AG04450 (cell line): ENCODE measurements around the gene TRAF2. TPM values are rescaled to one million over a fixed set of nuclear protein-coding genes. Genes with fewer than 3 reads are reported as not detected.
"Not testable (repeated sequence)": the region's sequence is repeated elsewhere in the genome, so short reads cannot be mapped to it uniquely, and the experiment has no call there.

Experiments
- CTCF ChIA-PET: fragments of 300-600, 350-600 bp; formaldehyde crosslinking; extraction: SDS; loops from one replicate; lab custom pipeline; 2022; ENCODE audit warnings: antibody characterized with exemption, inconsistent platforms; lab: Charles Lee
- POLR2A ChIA-PET: fragments of 350-600 bp; formaldehyde crosslinking; extraction: SDS; loops from one replicate; lab custom pipeline; 2021; ENCODE audit warnings: antibody characterized with exemption, inconsistent platforms; lab: Yijun Ruan, JAX
- DNase-seq: peaks from one replicate; pipeline ENCODE4 v3.0.0-alpha.2; 2011; ENCODE audit warnings: low read depth, low spot score
- H3K27ac ChIP-seq: one replicate; pipeline ENCODE4 v1.5.1; 2012; ENCODE audit warnings: low read depth, low read length, control low read depth
- H3K27me3 ChIP-seq: one replicate; pipeline ENCODE4 v1.6.0; 2012; ENCODE audit warnings: low read length; ENCODE audit not compliant: control insufficient read depth, insufficient read depth
- H3K4me3 ChIP-seq: 2 replicates; pipeline ENCODE4 v1.5.1; 2011; ENCODE audit warnings: mild to moderate bottlenecking, low read depth, low read length, control low read depth
- H3K9me3 ChIP-seq: 2 replicates; pipeline ENCODE4 v1.5.1; 2012; ENCODE audit warnings: low read length; ENCODE audit not compliant: control insufficient read depth, insufficient read depth
- polyA plus RNA-seq: library from polyadenylated mRNA; depleted of rRNA; stranded (reverse); fragments of >200 nt; gene quantifications from 2 replicates; pipeline ENCODE4 v1.2.3, GENCODE V29; 2011
- TF ChIP-seq, protein P1 (sequence below): IDR thresholded peaks from 2 replicates; pipeline ENCODE4 v1.5.1; 2011; ENCODE audit warnings: low read depth, low read length, control low read depth, inconsistent platforms

The TRAF2 gene
- polyA plus RNA-seq, 1 experiment, result 6.1 TPM

DNA sequence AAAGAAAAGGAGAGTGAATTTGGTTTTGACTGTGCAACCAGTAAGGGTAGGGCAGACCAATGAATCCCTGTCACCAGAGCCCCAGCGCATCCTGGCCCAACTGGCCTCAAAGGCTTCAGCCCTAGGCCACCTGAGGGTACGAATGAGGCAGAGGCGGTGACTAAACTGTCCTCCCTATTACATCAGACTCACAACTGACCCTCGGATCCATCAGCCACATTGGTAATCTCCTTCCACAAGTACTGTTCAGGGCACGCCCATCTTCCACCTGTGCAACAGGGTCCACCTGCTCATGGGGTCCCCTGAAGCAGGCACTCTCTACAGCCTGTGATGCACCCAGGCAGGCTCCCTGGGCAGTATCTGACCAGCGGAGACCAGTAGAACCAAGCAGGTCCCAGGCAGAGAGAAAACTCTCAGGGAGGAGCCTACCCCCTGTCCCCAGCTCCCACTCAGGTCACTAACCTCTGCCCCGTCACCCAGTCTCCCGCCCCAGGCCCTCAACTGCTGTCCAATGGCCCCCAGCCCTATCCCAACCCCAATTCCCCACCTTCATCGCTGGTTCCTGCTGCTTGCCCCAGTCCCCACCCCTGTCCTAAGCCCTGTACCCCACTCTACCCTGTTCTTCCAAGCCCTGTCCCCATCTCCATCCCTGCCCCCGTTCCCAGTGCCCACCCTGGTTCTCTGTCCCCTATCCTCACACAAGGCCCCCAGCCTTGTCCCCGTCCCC lies 21.1 kb upstream of the TRAF2 start:
- CTCF ChIA-PET, result no interaction called here
- H3K27ac ChIP-seq, result peak overlapping the region; percentile 2
- no peak for DNase-seq
- TF ChIP-seq, protein P1, sequence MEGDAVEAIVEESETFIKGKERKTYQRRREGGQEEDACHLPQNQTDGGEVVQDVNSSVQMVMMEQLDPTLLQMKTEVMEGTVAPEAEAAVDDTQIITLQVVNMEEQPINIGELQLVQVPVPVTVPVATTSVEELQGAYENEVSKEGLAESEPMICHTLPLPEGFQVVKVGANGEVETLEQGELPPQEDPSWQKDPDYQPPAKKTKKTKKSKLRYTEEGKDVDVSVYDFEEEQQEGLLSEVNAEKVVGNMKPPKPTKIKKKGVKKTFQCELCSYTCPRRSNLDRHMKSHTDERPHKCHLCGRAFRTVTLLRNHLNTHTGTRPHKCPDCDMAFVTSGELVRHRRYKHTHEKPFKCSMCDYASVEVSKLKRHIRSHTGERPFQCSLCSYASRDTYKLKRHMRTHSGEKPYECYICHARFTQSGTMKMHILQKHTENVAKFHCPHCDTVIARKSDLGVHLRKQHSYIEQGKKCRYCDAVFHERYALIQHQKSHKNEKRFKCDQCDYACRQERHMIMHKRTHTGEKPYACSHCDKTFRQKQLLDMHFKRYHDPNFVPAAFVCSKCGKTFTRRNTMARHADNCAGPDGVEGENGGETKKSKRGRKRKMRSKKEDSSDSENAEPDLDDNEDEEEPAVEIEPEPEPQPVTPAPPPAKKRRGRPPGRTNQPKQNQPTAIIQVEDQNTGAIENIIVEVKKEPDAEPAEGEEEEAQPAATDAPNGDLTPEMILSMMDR, result no peak
- H3K9me3 ChIP-seq, result peaks cover 24% of the 10 kb centered on the region
- POLR2A ChIA-PET, result no interaction called here
- no peaks in the 10 kb centered on the region for H3K27me3 ChIP-seq
- peak overlapping the region; percentile 90 for H3K4me3 ChIP-seq

DNA sequence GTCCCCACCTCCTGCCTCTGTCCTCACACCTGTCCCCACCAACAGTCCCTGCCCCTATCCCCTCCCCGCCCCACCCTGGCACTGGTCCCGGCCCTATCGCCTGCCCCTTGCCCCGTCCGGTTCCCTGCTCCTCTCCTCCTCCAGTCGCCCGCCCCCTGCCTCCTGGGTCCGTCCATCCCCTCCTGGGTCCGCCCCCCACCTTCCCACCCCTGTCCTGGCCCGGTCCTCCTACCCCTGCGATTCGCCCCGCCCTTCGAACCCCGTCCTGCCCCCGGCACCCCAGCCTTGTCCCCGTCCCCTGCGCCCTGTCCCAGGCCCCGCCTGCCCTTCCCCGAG lies 20.6 kb upstream of the TRAF2 start:
- Histone ChIP-seq H3K4me3 (peak overlapping the region; percentile 90), H3K9me3 (peaks cover 27% of the 10 kb centered on the region), H3K27me3 (no peaks in the 10 kb centered on the region), H3K27ac (no peak overlapping the region)
- DNase-seq, result no peak
- CTCF ChIA-PET, result no interaction called here
- POLR2A ChIA-PET, result interaction anchor here (0.5 to 1.0 kb wide), 4 partner anchors 16 to 196 kb away, joined by 3 to 5 read pairs (median 4); partner anchors contain the start of gene PAXX
- TF ChIP-seq, protein P1, result no peak

DNA sequence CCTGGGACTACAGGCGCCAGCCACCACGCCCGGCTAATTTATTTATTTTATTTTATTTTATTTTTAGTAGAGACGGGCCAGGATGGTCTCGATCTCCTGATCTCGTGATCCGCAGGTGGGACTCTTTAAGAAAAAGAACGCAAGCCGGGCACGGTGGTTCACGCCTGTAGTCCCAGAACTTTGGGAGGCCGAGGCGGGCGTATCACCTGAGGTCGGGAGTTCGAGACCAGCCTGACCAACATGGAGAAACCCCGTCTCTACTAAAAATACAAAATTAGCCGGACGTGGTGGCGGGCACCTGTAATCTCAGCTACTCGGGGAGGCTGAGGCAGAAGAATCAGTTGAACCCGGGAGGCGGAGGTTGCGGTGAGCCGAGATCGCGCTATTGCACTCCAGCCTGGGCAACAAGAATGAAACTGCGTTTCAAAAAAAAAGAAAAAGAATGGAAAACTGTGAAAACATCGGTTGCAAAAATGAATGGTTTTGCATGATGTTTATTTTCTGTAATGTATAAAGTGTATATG lies 19.4 kb upstream of the TRAF2 start:
- peak overlapping the region; percentile 90 for H3K4me3 ChIP-seq
- H3K27ac ChIP-seq, POLR2A ChIA-PET, CTCF ChIA-PET, H3K27me3 ChIP-seq, DNase-seq: not testable (repeated sequence)
- H3K9me3 ChIP-seq, result peaks cover 32% of the 10 kb centered on the region

DNA sequence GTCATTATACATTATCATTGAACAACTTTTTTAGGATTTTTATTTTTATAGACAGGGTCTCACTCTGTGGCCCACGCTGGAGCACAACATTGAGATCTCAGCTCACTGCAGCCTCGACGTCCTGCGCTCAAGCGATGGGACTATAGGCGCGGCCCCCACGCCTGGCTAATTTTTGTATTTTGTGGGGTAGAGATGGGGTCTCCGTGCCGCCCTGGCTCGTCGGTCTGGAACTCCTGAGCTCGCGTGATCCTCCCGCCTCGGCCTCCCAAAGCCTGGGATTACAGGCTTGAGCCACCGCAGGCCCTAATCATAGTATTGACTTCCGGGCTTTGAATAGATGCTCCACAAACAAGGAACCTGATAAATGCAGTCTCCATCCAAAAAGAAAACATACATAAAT lies 18.8 kb upstream of the TRAF2 start:
- ChIA-PET POLR2A (no interaction called here), CTCF (no interaction called here)
- TF ChIP-seq, protein P1, result no peak
- no peaks in the 10 kb centered on the region for H3K27me3 ChIP-seq
- H3K4me3 ChIP-seq, result no peak overlapping the region
- no peak for DNase-seq
- H3K9me3 ChIP-seq, result peaks cover 36% of the 10 kb centered on the region
- H3K27ac ChIP-seq, result no peak overlapping the region

DNA sequence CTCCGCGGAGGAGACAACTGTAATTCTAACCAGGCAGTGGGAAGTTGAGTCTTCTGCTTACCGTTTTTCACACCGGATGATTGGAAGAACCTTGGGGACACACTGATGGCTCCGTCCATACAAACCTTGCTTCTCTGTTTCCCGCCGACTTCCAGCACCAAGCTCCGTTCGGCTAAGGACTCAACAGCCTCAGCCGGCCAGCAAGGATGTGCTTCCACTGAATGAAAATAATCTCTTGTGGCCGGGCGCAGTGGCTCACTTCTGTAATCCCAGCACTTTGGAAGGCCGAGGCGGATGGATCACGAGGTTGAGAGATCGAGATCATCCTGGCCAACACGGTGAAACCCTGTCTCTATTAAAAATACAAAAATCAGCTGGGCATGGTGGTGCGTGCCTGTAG lies 18.4 kb upstream of the TRAF2 start:
- TF ChIP-seq, protein P1, result no peak

More for the DNA sequence above, 18.4 kb upstream of the TRAF2 start:
- DNase-seq, result no peak
- POLR2A ChIA-PET, result no interaction called here
- CTCF ChIA-PET, result interaction anchor here (0.6 kb wide), 1 partner anchor 27 kb away, joined by 4 read pairs; no protein-coding TSS in a partner anchor
- H3K9me3 ChIP-seq, result peaks cover 41% of the 10 kb centered on the region
- no peak overlapping the region for H3K27ac ChIP-seq
- H3K27me3 ChIP-seq, result no peaks in the 10 kb centered on the region
- H3K4me3 ChIP-seq, result no peak overlapping the region
